NCI-H1694 treated with DMSO at 0.1 percent for 48 hours (cell line): ENCODE measurements around the gene FGF3.

Experiments used
- DNase-seq: peaks from one replicate; lab custom pipeline; 2025; lab: John Stamatoyannopoulos, UW

Gene FGF3

GRCh38 chr11:69823641-69824265 is 4.5 kb upstream of the FGF3 start:
- no peak for DNase-seq

- no peak for DNase-seq
Measured at GRCh38 chr11:69822676-69823494, 3.7 kb upstream of the FGF3 start.

- DNase-seq, result no peak
Measured at GRCh38 chr11:69821511-69822040, 2.4 kb upstream of the FGF3 start.

- DNase-seq, result no peak
Measured at GRCh38 chr11:69820441-69820840, 1.2 kb upstream of the FGF3 start.

- DNase-seq, result no peak
Measured at GRCh38 chr11:69819541-69820070, 390 bp upstream of the FGF3 start.

- DNase-seq, result no peak
Measured at GRCh38 chr11:69818231-69818602, 999 bp downstream of the FGF3 start.

GRCh38 chr11:69817265-69818230 is 1.7 kb downstream of the FGF3 start:
- DNase-seq, result no peak

GRCh38 chr11:69816671-69817070 is 2.5 kb downstream of the FGF3 start:
- DNase-seq, result no peak

- DNase-seq, result no peak
Measured at GRCh38 chr11:69815973-69816372, 3.2 kb downstream of the FGF3 start.

GRCh38 chr11:69814902-69815301 is 4.3 kb downstream of the FGF3 start:
- DNase-seq, result no peak

GRCh38 chr11:69814411-69814810 is 4.8 kb downstream of the FGF3 start:
- DNase-seq, result no peak

GRCh38 chr11:69813839-69814238 is 5.4 kb downstream of the FGF3 start:
- no peak for DNase-seq

- DNase-seq, result no peak
Measured at GRCh38 chr11:69812946-69813345, 6.3 kb downstream of the FGF3 start.

- DNase-seq, result no peak
Measured at GRCh38 chr11:69812256-69812655, 7.0 kb downstream of the FGF3 start.

GRCh38 chr11:69811431-69811830 is 7.8 kb downstream of the FGF3 start:
- no peak for DNase-seq

- DNase-seq, result no peak
Measured at GRCh38 chr11:69810289-69811118, 8.7 kb downstream of the FGF3 start.

GRCh38 chr11:69808667-69809086 is 10.5 kb downstream of the FGF3 start:
- no peak for DNase-seq

- no peak for DNase-seq
Measured at GRCh38 chr11:69807106-69807815, 12.0 kb downstream of the FGF3 start.

- no peak for DNase-seq
Measured at GRCh38 chr11:69804769-69805508, 14.3 kb downstream of the FGF3 start.
